ENCODE results near the gene SORBS1. TPM values are rescaled to one million over a fixed set of nuclear protein-coding genes. Genes with fewer than 3 reads are reported as not detected.

Gene SORBS1
- total and polyA plus RNA-seq, 8 donors = 34.4 to 713 (median 168) TPM

- H3K27ac ChIP-seq = peak overlapping the region in 4 of 5 donors; percentile 69 to 88 (median 73)
- no peak for DNase-seq
- H3K36me3 ChIP-seq = peaks cover 19 to 52% (median 48%) of the 10 kb centered on the region in 4 donors
- H3K4me1 ChIP-seq = peaks cover 0 to 25% (median 5%) of the 10 kb centered on the region in 4 donors
- TF ChIP-seq CTCF (IDR thresholded peaks at IDR 0.05) = no peak
- TF ChIP-seq EP300 (IDR thresholded peaks at IDR 0.05) = no peak
- TF ChIP-seq POLR2A (IDR thresholded peaks at IDR 0.05) = no peak
- no peak for TF ChIP-seq POLR2AphosphoS5 (IDR thresholded peaks at IDR 0.05)
- H3K9me3 ChIP-seq = no peaks in the 10 kb centered on the region
- intact Hi-C loops (cut with DNase I; ENCODE audit: low total_unique reads) = loop anchor here (5.0 kb wide), 2 partner anchors 172 to 232 kb away; no protein-coding TSS in a partner anchor
- H3K27me3 ChIP-seq = no peaks in the 10 kb centered on the region
- no peak overlapping the region for H3K4me3 ChIP-seq
Measured at GRCh38 chr10:95604630-95605029, 43.5 kb upstream of the SORBS1 start.

- WGBS, 5 donors = 74 to 83% (median 80%) methylated on average over 6 of the region's 6 CpGs
- intact Hi-C loops (cut with DNase I; ENCODE audit: low total_unique reads) = loop anchor here (5.0 kb wide), 2 partner anchors 170 to 230 kb away; no protein-coding TSS in a partner anchor
- DNase-seq = no peak
- Histone ChIP-seq H3K4me1 (peaks cover 0 to 25% (median 5%) of the 10 kb centered on the region in 4 donors), H3K27me3 (no peaks in the 10 kb centered on the region), H3K36me3 (peaks cover 6 to 29% (median 26%) of the 10 kb centered on the region in 4 donors), H3K27ac (peak overlapping the region in 1 of 5 donors; percentile 88), H3K4me3 (no peak overlapping the region), H3K9me3 (no peaks in the 10 kb centered on the region)
- TF ChIP-seq POLR2A (IDR thresholded peaks at IDR 0.05) (no peak), CTCF (IDR thresholded peaks at IDR 0.05) (no peak), EP300 (IDR thresholded peaks at IDR 0.05) (no peak)
Measured at GRCh38 chr10:95602382-95602781, 41.2 kb upstream of the SORBS1 start.

- peaks cover 0 to 25% (median 5%) of the 10 kb centered on the region in 4 donors for H3K4me1 ChIP-seq
- peaks cover 2 to 18% (median 14%) of the 10 kb centered on the region in 4 donors for H3K36me3 ChIP-seq
- H3K27ac ChIP-seq = peak overlapping the region in 4 of 5 donors; percentile 15 to 88 (median 30)
- intact Hi-C loops (cut with DNase I; ENCODE audit: low total_unique reads) = loop anchor here (5.0 kb wide), 2 partner anchors 169 to 229 kb away; no protein-coding TSS in a partner anchor
- TF ChIP-seq POLR2AphosphoS5 (IDR thresholded peaks at IDR 0.05) (peak; percentile 45 to 85 (median 49)), CTCF (IDR thresholded peaks at IDR 0.05) (peak in 6 of 7 experiments; percentile 58 to 99 (median 91)), POLR2A (IDR thresholded peaks at IDR 0.05) (no peak)
- no peaks in the 10 kb centered on the region for H3K9me3 ChIP-seq
- DNase-seq = peak; percentile 87 to 96
- H3K27me3 ChIP-seq = no peaks in the 10 kb centered on the region
- 16 to 23% (median 18%) methylated on average over 6 of the region's 6 CpGs for WGBS, 5 donors
- H3K4me3 ChIP-seq = no peak overlapping the region
Measured at GRCh38 chr10:95601116-95601719, 40.0 kb upstream of the SORBS1 start.

- Histone ChIP-seq H3K27ac (peak overlapping the region in 1 of 5 donors; percentile 88), H3K4me3 (no peak overlapping the region), H3K4me1 (peaks cover 0 to 17% (median 5%) of the 10 kb centered on the region in 4 donors), H3K36me3 (peaks cover 0 to 7% (median 4%) of the 10 kb centered on the region in 4 donors), H3K27me3 (no peaks in the 10 kb centered on the region), H3K9me3 (no peaks in the 10 kb centered on the region)
- 80 to 91% (median 87%) methylated on average over 4 of the region's 4 CpGs for WGBS, 5 donors
- no peak for DNase-seq
- intact Hi-C loops (cut with DNase I; ENCODE audit: low total_unique reads) = loop anchor here (5.0 kb wide), 2 partner anchors 168 to 228 kb away; no protein-coding TSS in a partner anchor
- TF ChIP-seq EP300 (IDR thresholded peaks at IDR 0.05) = no peak
- TF ChIP-seq CTCF (IDR thresholded peaks at IDR 0.05) = no peak
- TF ChIP-seq POLR2A (IDR thresholded peaks at IDR 0.05) = no peak
- TF ChIP-seq POLR2AphosphoS5 (IDR thresholded peaks at IDR 0.05) = no peak
Measured at GRCh38 chr10:95600158-95600557, 39.0 kb upstream of the SORBS1 start.
